IPS-18a (cell line): ENCODE data around the gene TAC3.
"Not testable (repeated sequence)": the region's sequence is repeated elsewhere in the genome, so short reads cannot be mapped to it uniquely, and the experiment has no call there.

Experiments used
- H3K27ac ChIP-seq: one replicate; pipeline ENCODE4 v1.5.1; 2013; ENCODE audit warnings: low read length
- H3K27me3 ChIP-seq: one replicate; pipeline ENCODE4 v1.6.1; 2013; ENCODE audit warnings: mild to moderate bottlenecking, low read length; ENCODE audit not compliant: control insufficient read depth, insufficient read depth
- H3K36me3 ChIP-seq: one replicate; pipeline ENCODE4 v1.6.1; 2013; ENCODE audit warnings: low read depth, low read length; ENCODE audit not compliant: control insufficient read depth
- H3K4me1 ChIP-seq: one replicate; pipeline ENCODE4 v1.6.1; 2013; ENCODE audit warnings: low read depth, low read length; ENCODE audit not compliant: control insufficient read depth
- H3K4me3 ChIP-seq: one replicate; pipeline ENCODE4 v1.5.1; 2013; ENCODE audit warnings: low read length
- H3K9ac ChIP-seq: one replicate; pipeline ENCODE4 v1.6.1; 2013; ENCODE audit warnings: mild to moderate bottlenecking, low read length, moderate library complexity
- H3K9me3 ChIP-seq: one replicate; pipeline ENCODE4 v1.6.1; 2013; ENCODE audit warnings: low read depth, low read length; ENCODE audit not compliant: control insufficient read depth

The TAC3 gene

GRCh38 chr12:57016348-57016747 lies at the start of gene TAC3:
TAC3 (minus strand) TSS chr12:57016529; CDS start chr12:57015797, 732 bp downstream.
- H3K4me3 ChIP-seq, result peak within 1 kb of the TSS; percentile 9
- no peaks in the 10 kb centered on the region for H3K27me3 ChIP-seq
- H3K4me1 ChIP-seq, result no peaks in the 10 kb centered on the region
- H3K9ac ChIP-seq, result no peak within 1 kb of the TSS
- H3K9me3 ChIP-seq, result no peaks in the 10 kb centered on the region
- no peaks in the 10 kb centered on the region for H3K36me3 ChIP-seq
- H3K27ac ChIP-seq, result no peak within 1 kb of the TSS

- H3K27ac ChIP-seq, result no peak overlapping the region
- H3K4me1 ChIP-seq, result no peaks in the 10 kb centered on the region
- no peak overlapping the region for H3K9ac ChIP-seq
- no peaks in the 10 kb centered on the region for H3K27me3 ChIP-seq
- H3K4me3 ChIP-seq, result no peak overlapping the region
- H3K36me3 ChIP-seq, result peaks cover 53% of the 10 kb centered on the region
- no peaks in the 10 kb centered on the region for H3K9me3 ChIP-seq
Measured at GRCh38 chr12:57063991-57064685, 47.8 kb upstream of the TAC3 start.

- Histone ChIP-seq H3K4me3 (no peak overlapping the region), H3K9ac (no peak overlapping the region), H3K36me3 (peaks cover 57% of the 10 kb centered on the region)
Measured at GRCh38 chr12:57058454-57058853, 42.1 kb upstream of the TAC3 start.

GRCh38 chr12:57057067-57057751 lies 40.9 kb upstream of the TAC3 start:
- no peaks in the 10 kb centered on the region for H3K27me3 ChIP-seq
- H3K9ac ChIP-seq, result no peak overlapping the region
- H3K36me3 ChIP-seq, result peaks cover 50% of the 10 kb centered on the region
- H3K4me3 ChIP-seq, result no peak overlapping the region
- H3K9me3 ChIP-seq, result no peaks in the 10 kb centered on the region
- H3K27ac ChIP-seq, result no peak overlapping the region
- no peaks in the 10 kb centered on the region for H3K4me1 ChIP-seq

More at GRCh38 chr12:57058454-57058853, 42.1 kb upstream of the TAC3 start:
- Histone ChIP-seq H3K9me3 (no peaks in the 10 kb centered on the region), H3K4me1 (no peaks in the 10 kb centered on the region), H3K27me3 (no peaks in the 10 kb centered on the region), H3K27ac (no peak overlapping the region)

GRCh38 chr12:57055824-57056223 lies 39.5 kb upstream of the TAC3 start:
- Histone ChIP-seq H3K27me3 (no peaks in the 10 kb centered on the region), H3K4me1 (no peaks in the 10 kb centered on the region), H3K27ac (no peak overlapping the region), H3K9me3 (no peaks in the 10 kb centered on the region), H3K36me3 (peaks cover 46% of the 10 kb centered on the region), H3K9ac (no peak overlapping the region), H3K4me3 (no peak overlapping the region)

GRCh38 chr12:57053901-57054300 lies 37.6 kb upstream of the TAC3 start:
- not testable (repeated sequence) for H3K9me3 ChIP-seq, H3K27ac ChIP-seq, H3K27me3 ChIP-seq, H3K9ac ChIP-seq, H3K4me1 ChIP-seq, H3K4me3 ChIP-seq
- H3K36me3 ChIP-seq, result peaks cover 27% of the 10 kb centered on the region

GRCh38 chr12:57053146-57053545 lies 36.8 kb upstream of the TAC3 start:
- H3K9me3 ChIP-seq, result not testable (repeated sequence)

GRCh38 chr12:57051011-57051410 lies 34.7 kb upstream of the TAC3 start:
- H3K4me1 ChIP-seq, result no peaks in the 10 kb centered on the region
- H3K27ac ChIP-seq, result no peak overlapping the region
- no peaks in the 10 kb centered on the region for H3K9me3 ChIP-seq
- H3K9ac ChIP-seq, result no peak overlapping the region
- no peaks in the 10 kb centered on the region for H3K27me3 ChIP-seq
- H3K36me3 ChIP-seq, result no peaks in the 10 kb centered on the region
- H3K4me3 ChIP-seq, result no peak overlapping the region

More at GRCh38 chr12:57053146-57053545, 36.8 kb upstream of the TAC3 start:
- H3K4me1 ChIP-seq, H3K27ac ChIP-seq, H3K27me3 ChIP-seq, H3K4me3 ChIP-seq, H3K9ac ChIP-seq: not testable (repeated sequence)
- H3K36me3 ChIP-seq, result peaks cover 19% of the 10 kb centered on the region

- no peaks in the 10 kb centered on the region for H3K27me3 ChIP-seq
- H3K27ac ChIP-seq, result no peak within 1 kb of the TSS
- no peaks in the 10 kb centered on the region for H3K4me1 ChIP-seq
- H3K4me3 ChIP-seq, result no peak within 1 kb of the TSS
- H3K36me3 ChIP-seq, result no peaks in the 10 kb centered on the region
- no peaks in the 10 kb centered on the region for H3K9me3 ChIP-seq
- H3K9ac ChIP-seq, result no peak within 1 kb of the TSS
Measured at GRCh38 chr12:57049890-57050289, 33.6 kb upstream of the TAC3 start, which contains the start of gene MYO1A. MYO1A (minus strand) TSS chr12:57050129; CDS start chr12:57048323, 1,806 bp downstream.

- no peak overlapping the region for H3K9ac ChIP-seq
- no peaks in the 10 kb centered on the region for H3K9me3 ChIP-seq
- H3K27me3 ChIP-seq, result no peaks in the 10 kb centered on the region
- no peak overlapping the region for H3K4me3 ChIP-seq
- no peaks in the 10 kb centered on the region for H3K4me1 ChIP-seq
- no peaks in the 10 kb centered on the region for H3K36me3 ChIP-seq
- no peak overlapping the region for H3K27ac ChIP-seq
Measured at GRCh38 chr12:57049119-57049446, 32.8 kb upstream of the TAC3 start.

- H3K9ac ChIP-seq, result no peak overlapping the region
- H3K9me3 ChIP-seq, result no peaks in the 10 kb centered on the region
- no peaks in the 10 kb centered on the region for H3K27me3 ChIP-seq
- H3K27ac ChIP-seq, result no peak overlapping the region
- no peaks in the 10 kb centered on the region for H3K4me1 ChIP-seq
- H3K36me3 ChIP-seq, result no peaks in the 10 kb centered on the region
- no peak overlapping the region for H3K4me3 ChIP-seq
Measured at GRCh38 chr12:57048423-57049118, 32.2 kb upstream of the TAC3 start.
